PC-3 (cell line): ENCODE data around the gene UBP1. TPM values are rescaled to one million over a fixed set of nuclear protein-coding genes. Genes with fewer than 3 reads are reported as not detected.
"Not testable (repeated sequence)": the region's sequence is repeated elsewhere in the genome, so short reads cannot be mapped to it uniquely, and the experiment has no call there.

Source experiments
- ATAC-seq: fragments of 200-7000 bp; cut with Tn5 transposase; 2 replicates; pipeline ENCODE4 v1.9.1; 2020; ENCODE audit warnings: mild to moderate bottlenecking, moderate library complexity
- BruUV-seq: library from RNA; stranded (reverse); fragments of 400-500 nt; replicated peaks from 2 replicates; lab custom pipeline; 2021; lab: Mats Ljungman, UMichigan
- CTCF ChIA-PET: fragments of 300-600 bp; sonication (Branson Sonifier 250); formaldehyde crosslinking; loops from one replicate; lab custom pipeline; 2022; ENCODE audit warnings: antibody characterized with exemption; lab: Charles Lee
- POLR2A ChIA-PET: fragments of 300-600 bp; sonication (Branson Sonifier 250); formaldehyde crosslinking; loops from one replicate; lab custom pipeline; 2022; ENCODE audit warnings: antibody characterized with exemption; ENCODE audit not compliant: unreplicated experiment; lab: Charles Lee
- DNase-seq: peaks from one replicate; pipeline ENCODE4 v3.0.0-alpha.2; 2015
- H2AFZ ChIP-seq: fragments of 300-600 bp; sonication (generic); 2 replicates; pipeline ENCODE4 v1.6.0; 2016; ENCODE audit warnings: antibody characterized with exemption, low read length
- H3F3A ChIP-seq: fragments of 300-600 bp; sonication (generic); one replicate; pipeline ENCODE4 v1.6.0; 2017; ENCODE audit warnings: antibody characterized with exemption, low read length, control low read depth, mild to moderate bottlenecking; ENCODE audit not compliant: unreplicated experiment
- H3K27ac ChIP-seq: fragments of 300-600 bp; sonication (generic); 2 replicates; pipeline ENCODE4 v1.5.1; 2016; ENCODE audit warnings: mild to moderate bottlenecking, low read length
- H3K27me3 ChIP-seq: fragments of 300-600 bp; sonication (generic); 2 replicates; pipeline ENCODE4 v1.6.1; 2016; ENCODE audit warnings: low read length, mixed read lengths
- H3K36me3 ChIP-seq: fragments of 300-600 bp; sonication (generic); 2 replicates; pipeline ENCODE4 v1.6.1; 2016; ENCODE audit warnings: low read depth, mixed run types, low read length, mixed read lengths
- H3K4me1 ChIP-seq: fragments of 300-600 bp; sonication (generic); 2 replicates; pipeline ENCODE4 v1.5.1; 2016; ENCODE audit warnings: low read length; ENCODE audit not compliant: insufficient read depth
- H3K4me2 ChIP-seq: fragments of 300-600 bp; sonication (generic); 2 replicates; pipeline ENCODE4 v1.6.0; 2016; ENCODE audit warnings: low read length
- H3K4me3 ChIP-seq: fragments of 300-600 bp; sonication (generic); 2 replicates; pipeline ENCODE4 v1.5.1; 2016; ENCODE audit warnings: mild to moderate bottlenecking, low read length, mixed read lengths
- H3K79me2 ChIP-seq: fragments of 300-600 bp; sonication (generic); 2 replicates; pipeline ENCODE4 v1.6.1; 2017; ENCODE audit warnings: low read length, mixed read lengths
- H3K9ac ChIP-seq: fragments of 300-600 bp; sonication (generic); 2 replicates; pipeline ENCODE4 v1.6.0; 2016; ENCODE audit warnings: mild to moderate bottlenecking, low read length
- H3K9me2 ChIP-seq: fragments of 300-600 bp; sonication (generic); replicated peaks from 2 replicates; pipeline ENCODE4 v1.6.1; 2016; ENCODE audit warnings: mixed run types, low read length, mixed read lengths
- H3K9me3 ChIP-seq: fragments of 300-600 bp; sonication (generic); 2 replicates; pipeline ENCODE4 v1.6.1; 2016; ENCODE audit warnings: low read length, mixed read lengths
- H4K20me1 ChIP-seq: fragments of 300-600 bp; sonication (generic); 2 replicates; pipeline ENCODE4 v1.6.1; 2016; ENCODE audit warnings: low read length, mixed read lengths
- CTCF ChIP-seq: fragments of 300-600 bp; sonication (generic); conservative IDR thresholded peaks from 2 replicates; pipeline ENCODE4 v1.5.1; 2017; ENCODE audit warnings: antibody characterized with exemption, low read depth, mild to moderate bottlenecking, low read length
- EZH2 ChIP-seq: fragments of 300-600 bp; sonication (generic); IDR thresholded peaks from one replicate; pipeline ENCODE4 v1.6.1; 2017; ENCODE audit warnings: antibody characterized with exemption, mild to moderate bottlenecking, low read length; ENCODE audit not compliant: unreplicated experiment
- EZH2phosphoT487 ChIP-seq: fragments of 300-600 bp; sonication (generic); IDR thresholded peaks from 2 replicates; pipeline ENCODE4 v1.6.1; 2018; ENCODE audit warnings: mild to moderate bottlenecking, antibody characterized with exemption, low read length, borderline replicate concordance
- intact Hi-C: fragments of 100-400 bp; cut with micrococcal nuclease; formaldehyde crosslinking; loops from 2 replicates; pipeline ENCODE4 v1.9.0; 2023
- total RNA-seq: library from RNA; depleted of rRNA; stranded (reverse); fragments of >200 nt; gene quantifications from 2 replicates; pipeline ENCODE4 v1.2.3, GENCODE V29; 2014

Gene UBP1
- total RNA-seq, 1 experiment from 2014 or later, result 49.3 TPM

- H3K4me3 ChIP-seq, result no peak overlapping the region
- DNase-seq, result no peak
- H3K79me2 ChIP-seq, result no peaks in the 10 kb centered on the region
- H3K9me2 ChIP-seq, result no peaks in the 10 kb centered on the region
- H4K20me1 ChIP-seq, result no peaks in the 10 kb centered on the region
- no peak overlapping the region for H3K4me2 ChIP-seq
- CTCF ChIA-PET, result no interaction called here
- no peak for TF ChIP-seq CTCF
- TF ChIP-seq EZH2, result no peak
- TF ChIP-seq EZH2phosphoT487, result no peak
- no peaks in the 10 kb centered on the region for H3K36me3 ChIP-seq
- intact Hi-C loops, result no loop called here
- H3F3A ChIP-seq, result no peaks in the 10 kb centered on the region
- H3K9ac ChIP-seq, result no peak overlapping the region
- no peaks in the 10 kb centered on the region for H3K27me3 ChIP-seq
- H3K27ac ChIP-seq, result no peak overlapping the region
- ATAC-seq, result no peak
- no peaks in the 10 kb centered on the region for H3K9me3 ChIP-seq
- no TSS peak for BruUV-seq
- no peak overlapping the region for H2AFZ ChIP-seq
- POLR2A ChIA-PET, result no interaction called here
- H3K4me1 ChIP-seq, result no peaks in the 10 kb centered on the region
These were observed 33.6 kb upstream of the UBP1 start for GRCh38 chr3:33473813-33474212.

- H3K36me3 ChIP-seq, result no peaks in the 10 kb centered on the region
- no peaks in the 10 kb centered on the region for H3K79me2 ChIP-seq
- H3K27me3 ChIP-seq, result no peaks in the 10 kb centered on the region
- no peak overlapping the region for H3K4me3 ChIP-seq
- no peaks in the 10 kb centered on the region for H3K4me1 ChIP-seq
- ChIA-PET POLR2A (no interaction called here), CTCF (no interaction called here)
- intact Hi-C loops, result no loop called here
- TF ChIP-seq EZH2phosphoT487 (no peak), EZH2 (no peak), CTCF (no peak)
- H3K9me2 ChIP-seq, result no peaks in the 10 kb centered on the region
- no peaks in the 10 kb centered on the region for H3F3A ChIP-seq
- H2AFZ ChIP-seq, result no peak overlapping the region
- H3K9me3 ChIP-seq, result no peaks in the 10 kb centered on the region
- DNase-seq (no peak), ATAC-seq (no peak)
- H4K20me1 ChIP-seq, result no peaks in the 10 kb centered on the region
- no peak overlapping the region for H3K4me2 ChIP-seq
- no TSS peak for BruUV-seq
- H3K9ac ChIP-seq, result no peak overlapping the region
- no peak overlapping the region for H3K27ac ChIP-seq
These were observed 27.6 kb upstream of the UBP1 start for GRCh38 chr3:33467786-33468185.

GRCh38 chr3:33461097-33461496 lies 20.9 kb upstream of the UBP1 start:
- Histone ChIP-seq H3K9ac (no peak overlapping the region), H3K9me3 (peaks cover 17% of the 10 kb centered on the region; the same call in 1 of the 2 replicates), H3K4me2 (no peak overlapping the region), H4K20me1 (no peaks in the 10 kb centered on the region), H3K27ac (no peak overlapping the region), H3K27me3 (no peaks in the 10 kb centered on the region), H3K79me2 (no peaks in the 10 kb centered on the region), H2AFZ (no peak overlapping the region), H3K4me3 (no peak overlapping the region), H3K36me3 (peaks cover 6% of the 10 kb centered on the region; the same call in 1 of the 2 replicates), H3F3A (no peaks in the 10 kb centered on the region), H3K9me2 (no peaks in the 10 kb centered on the region), H3K4me1 (no peaks in the 10 kb centered on the region)
- no peak for TF ChIP-seq EZH2
- no peak for TF ChIP-seq EZH2phosphoT487
- TF ChIP-seq CTCF, result no peak
- ATAC-seq, result no peak
- POLR2A ChIA-PET, result no interaction called here
- BruUV-seq, result no TSS peak
- intact Hi-C loops, result no loop called here
- no peak for DNase-seq
- CTCF ChIA-PET, result no interaction called here

GRCh38 chr3:33459577-33459976 lies 19.4 kb upstream of the UBP1 start:
- ATAC-seq, POLR2A ChIA-PET: not testable (repeated sequence)

More at GRCh38 chr3:33459577-33459976, 19.4 kb upstream of the UBP1 start:
- H3K27ac ChIP-seq, CTCF ChIA-PET, H3K4me3 ChIP-seq, H3K9ac ChIP-seq, H3K4me2 ChIP-seq, H4K20me1 ChIP-seq, intact Hi-C loops, H3K36me3 ChIP-seq, BruUV-seq, H3K79me2 ChIP-seq, H3F3A ChIP-seq, H3K9me2 ChIP-seq, DNase-seq, H3K4me1 ChIP-seq, H2AFZ ChIP-seq, H3K27me3 ChIP-seq: not testable (repeated sequence)
- H3K9me3 ChIP-seq, result peaks cover 17% of the 10 kb centered on the region; the same call in 1 of the 2 replicates
